HG02970 (cell line): ENCODE measurements around the gene SEMG1.

Source experiments
- ATAC-seq: cut with Tn5 transposase; IDR thresholded peaks from one replicate; pipeline ENCODE4 v1.9.1; 2021; ENCODE audit warnings: mild to moderate bottlenecking, moderate library complexity, moderate number of reproducible peaks; ENCODE audit not compliant: unreplicated experiment, low FRiP score

Gene SEMG1

GRCh38 chr20:45206725-45207124, at the start of gene SEMG1:
Gene SEMG1 (plus strand): TSS chr20:45207033. CDS start chr20:45207054, 21 bp downstream.
- no peak for ATAC-seq

- no peak for ATAC-seq
These were observed 48.9 kb upstream of the SEMG1 start for GRCh38 chr20:45157962-45158361.

- no peak for ATAC-seq
These were observed 43.6 kb upstream of the SEMG1 start for GRCh38 chr20:45163083-45163803.

GRCh38 chr20:45164906-45165305, 41.9 kb upstream of the SEMG1 start:
- ATAC-seq = no peak

GRCh38 chr20:45173522-45173921, 33.3 kb upstream of the SEMG1 start:
- no peak for ATAC-seq

- ATAC-seq = no peak
These were observed 32.1 kb upstream of the SEMG1 start, which contains the start of gene PI3 for GRCh38 chr20:45174434-45175364. Gene PI3 (plus strand): TSS chr20:45174902. CDS start chr20:45174923, 21 bp downstream.

- ATAC-seq = no peak
These were observed 30.1 kb upstream of the SEMG1 start for GRCh38 chr20:45176526-45177267.

- ATAC-seq = no peak
These were observed 27.7 kb upstream of the SEMG1 start for GRCh38 chr20:45179166-45179565.

- no peak for ATAC-seq
These were observed 25.2 kb upstream of the SEMG1 start for GRCh38 chr20:45181639-45182038.

- no peak for ATAC-seq
These were observed 23.7 kb upstream of the SEMG1 start for GRCh38 chr20:45183084-45183483.

- ATAC-seq = no peak
These were observed 19.1 kb upstream of the SEMG1 start for GRCh38 chr20:45187693-45188092.

- ATAC-seq = no peak
These were observed 17.7 kb upstream of the SEMG1 start for GRCh38 chr20:45189067-45189609.

- no peak for ATAC-seq
These were observed 17.0 kb upstream of the SEMG1 start for GRCh38 chr20:45189861-45190260.

- ATAC-seq = no peak
These were observed 14.9 kb upstream of the SEMG1 start for GRCh38 chr20:45191926-45192325.

GRCh38 chr20:45193331-45193730, 13.5 kb upstream of the SEMG1 start:
- ATAC-seq = no peak

GRCh38 chr20:45209924-45210323, 3.1 kb downstream of the SEMG1 start:
- ATAC-seq = no peak

- no peak for ATAC-seq
These were observed 5.0 kb downstream of the SEMG1 start for GRCh38 chr20:45211569-45212474.

GRCh38 chr20:45212836-45213235, 6.0 kb downstream of the SEMG1 start:
- no peak for ATAC-seq

- ATAC-seq = no peak
These were observed 11.3 kb downstream of the SEMG1 start for GRCh38 chr20:45218124-45218523.
